GM19035 (cell line): ENCODE measurements around the gene OR1I1.
A peak's percentile ranks its signal among the peaks of the same experiment; 100 is the strongest.

Experiments used
- ATAC-seq: cut with Tn5 transposase; IDR thresholded peaks from one replicate; pipeline ENCODE4 v1.9.1; 2021; ENCODE audit not compliant: unreplicated experiment

Gene OR1I1

GRCh38 chr19:15116856-15117255 is 34.8 kb downstream of the OR1I1 start:
- no peak for ATAC-seq

GRCh38 chr19:15118248-15118647 is 36.2 kb downstream of the OR1I1 start:
- no peak for ATAC-seq

- no peak for ATAC-seq
These were observed 36.9 kb downstream of the OR1I1 start for GRCh38 chr19:15118789-15119494.

GRCh38 chr19:15120135-15121026 is 38.4 kb downstream of the OR1I1 start:
- ATAC-seq = no peak

- no peak for ATAC-seq
These were observed 40.5 kb downstream of the OR1I1 start for GRCh38 chr19:15122331-15123030.

GRCh38 chr19:15123031-15123890 is 41.2 kb downstream of the OR1I1 start:
- ATAC-seq = no peak

- ATAC-seq = no peak
These were observed 41.9 kb downstream of the OR1I1 start for GRCh38 chr19:15123900-15124299.

GRCh38 chr19:15124572-15125231 is 42.7 kb downstream of the OR1I1 start:
- ATAC-seq = no peak

- ATAC-seq = peak; percentile 93
These were observed 43.4 kb downstream of the OR1I1 start for GRCh38 chr19:15125232-15126067.

- no peak for ATAC-seq
These were observed 44.3 kb downstream of the OR1I1 start for GRCh38 chr19:15126131-15126910.

GRCh38 chr19:15128162-15128770 is 46.3 kb downstream of the OR1I1 start:
- ATAC-seq = no peak

- no peak for ATAC-seq
These were observed 48.0 kb downstream of the OR1I1 start for GRCh38 chr19:15129856-15130585.

- no peak for ATAC-seq
These were observed 54.4 kb downstream of the OR1I1 start for GRCh38 chr19:15136234-15136954.

- ATAC-seq = no peak
These were observed 55.8 kb downstream of the OR1I1 start for GRCh38 chr19:15137777-15138176.

- ATAC-seq = no peak
These were observed 56.4 kb downstream of the OR1I1 start for GRCh38 chr19:15138427-15138826.

GRCh38 chr19:15141143-15141542 is 59.1 kb downstream of the OR1I1 start:
- ATAC-seq = no peak

- no peak for ATAC-seq
These were observed 60.3 kb downstream of the OR1I1 start for GRCh38 chr19:15142313-15142712.
